K562 (cell line): Measurements from ENCODE around the gene RAD23B. TPM values are rescaled to one million over a fixed set of nuclear protein-coding genes. Genes with fewer than 3 reads are reported as not detected.

Experiments
- ATAC-seq: fragments of 200-7000 bp; cut with Tn5 transposase; 3 replicates; pipeline ENCODE4 v1.9.1; 2020; ENCODE audit warnings: moderate library complexity
- BruUV-seq: library from RNA; stranded (reverse); fragments of 400-500 nt; replicated peaks from 2 replicates; lab custom pipeline; 2021; lab: Mats Ljungman, UMichigan
- CTCF ChIA-PET: fragments of 300-600 bp; formaldehyde crosslinking; extraction: SDS; loops from one replicate; lab custom pipeline; 2021; ENCODE audit warnings: low intra/inter-chr PET ratio; lab: Yijun Ruan, JAX
- POLR2A ChIA-PET: fragments of 300-600, 350-650 bp; sonication (Branson Sonifier 250); formaldehyde crosslinking; extraction: SDS; loops from one replicate; lab custom pipeline; 2021; ENCODE audit warnings: antibody characterized with exemption, inconsistent platforms; lab: Yijun Ruan, JAX
- DNase-seq, 4 experiments: peaks; one replicate each; pipeline versions ENCODE4 v3.0.0 to v3.0.0-alpha.2; 2011 to 2018; ENCODE audit warnings: low spot score in 3 of 4, mixed read lengths in 3 of 4; ENCODE audit errors: extremely low read depth in 1 of 4
- FAIRE-seq: peaks from 2 replicates; lab custom pipeline; 2011; peaks lifted over from hg19 to GRCh38; lab: Jason Lieb, UNC
- H2AFZ ChIP-seq: 2 replicates; pipeline ENCODE4 v1.6.0; 2011; ENCODE audit warnings: low read depth, low read length, control low read depth, inconsistent platforms
- H3K27ac ChIP-seq: fragments of 200-600 bp; 3 replicates; pipeline ENCODE4 v1.8.0; 2011; ENCODE audit warnings: low read depth, mild to moderate bottlenecking, control low read depth, inconsistent platforms, low read length, moderate library complexity, mixed read lengths; ENCODE audit errors: extremely low read depth
- H3K27me3 ChIP-seq, 2 experiments: fragments of 300-600 bp in 1 of 2; 2 replicates in 1 of 2; 3 replicates in 1 of 2; pipeline versions ENCODE4 v1.6.0 to v1.8.0; 2011; ENCODE audit warnings: inconsistent platforms in 2 of 2, low read length in 2 of 2, mild to moderate bottlenecking in 1 of 2, mixed read lengths in 1 of 2, moderate library complexity in 1 of 2; ENCODE audit not compliant: control insufficient read depth in 2 of 2, insufficient read depth in 2 of 2
- H3K36me3 ChIP-seq: fragments of 300-600 bp; 3 replicates; pipeline ENCODE4 v1.8.0; 2011; ENCODE audit warnings: mild to moderate bottlenecking, low read length, inconsistent platforms; ENCODE audit not compliant: control insufficient read depth, insufficient read depth
- H3K4me1 ChIP-seq, 2 experiments: fragments of 200-600 bp in 1 of 2; replicated peaks in 1 of 2; 2 replicates in 1 of 2; 3 replicates in 1 of 2; pipeline versions ENCODE4 v1.5.1 to v1.8.0; 2011; ENCODE audit warnings: inconsistent platforms in 2 of 2, low read length in 2 of 2, mild to moderate bottlenecking in 1 of 2, mixed read lengths in 1 of 2, moderate library complexity in 1 of 2; ENCODE audit not compliant: control insufficient read depth in 2 of 2, insufficient read depth in 2 of 2
- H3K4me2 ChIP-seq: 2 replicates; pipeline ENCODE4 v1.6.1; 2011; ENCODE audit warnings: low read length, control low read depth, inconsistent platforms, mixed read lengths; ENCODE audit not compliant: insufficient read depth
- H3K4me3 ChIP-seq: fragments of 200-600 bp; sonication (generic), shearing (Covaris generic); 2 replicates; pipeline ENCODE4 v1.5.1; 2016; ENCODE audit warnings: control low read depth, inconsistent platforms
- H3K79me2 ChIP-seq: fragments of 200-600 bp; 3 replicates; pipeline ENCODE4 v1.8.0; 2011; ENCODE audit warnings: low read length, inconsistent platforms; ENCODE audit not compliant: control insufficient read depth, insufficient read depth
- H3K9ac ChIP-seq, 2 experiments: 2 replicates each; pipeline versions ENCODE4 v1.6.0 to v1.6.1; 2011; ENCODE audit warnings: low read depth in 2 of 2, low read length in 2 of 2, control low read depth in 1 of 2, inconsistent platforms in 1 of 2, mild to moderate bottlenecking in 1 of 2, mixed read lengths in 1 of 2; ENCODE audit not compliant: insufficient read depth in 1 of 2
- H3K9me1 ChIP-seq: one replicate; pipeline ENCODE4 v1.6.0; 2011; ENCODE audit warnings: inconsistent platforms, mild to moderate bottlenecking, low read length, moderate library complexity; ENCODE audit not compliant: control insufficient read depth, insufficient read depth
- H3K9me3 ChIP-seq: replicated peaks from 2 replicates; pipeline ENCODE4 v1.5.1; 2011; ENCODE audit warnings: low read depth, low read length, inconsistent platforms; ENCODE audit not compliant: control insufficient read depth, insufficient read depth
- H4K20me1 ChIP-seq: replicated peaks from 2 replicates; pipeline ENCODE4 v1.6.1; 2011; ENCODE audit warnings: low read length, inconsistent platforms, mixed read lengths; ENCODE audit not compliant: control insufficient read depth, insufficient read depth
- CBX8 ChIP-seq: fragments of 200-600 bp; sonication (generic); IDR thresholded peaks from 2 replicates; pipeline ENCODE4 v1.6.1; 2012; ENCODE audit warnings: borderline replicate concordance, mixed run types, low read depth, mild to moderate bottlenecking, moderate library complexity, mixed read lengths, low read length, control low read depth, inconsistent platforms; ENCODE audit not compliant: poor library complexity, severe bottlenecking; ENCODE audit errors: extremely low read depth
- CEBPG ChIP-seq, 3 experiments: fragments of 200-800 bp in 1 of 3; sonication (Bioruptor generic) in 1 of 3; sonication (generic) in 1 of 3; formaldehyde crosslinking in 1 of 3; IDR thresholded peaks in 2 of 3; conservative IDR thresholded peaks in 1 of 3; 2 replicates each; pipeline versions ENCODE4 v1.6.1 to v1.8.0; 2016 to 2022; ENCODE audit warnings: missing compliant biosample characterization in 2 of 3, missing genetic modification characterization in 2 of 3, mild to moderate bottlenecking in 1 of 3, missing genetic modification reagents in 1 of 3
- KDM1A ChIP-seq, 2 experiments: fragments of 450-650 bp; IDR thresholded peaks; 2 replicates each; pipeline ENCODE4 v1.6.1; 2016; ENCODE audit warnings: mild to moderate bottlenecking in 2 of 2
- NRF1 ChIP-seq, 2 experiments: fragments of 450-650 bp; IDR thresholded peaks in 1 of 2; conservative IDR thresholded peaks in 1 of 2; 2 replicates each; pipeline ENCODE4 v1.6.1; 2014; ENCODE audit warnings: mild to moderate bottlenecking in 2 of 2
- PKNOX1 ChIP-seq: fragments of 450-650 bp; IDR thresholded peaks from 2 replicates; pipeline ENCODE4 v1.6.1; 2016
- RFX1 ChIP-seq: fragments of 450-650 bp; IDR thresholded peaks from 2 replicates; pipeline ENCODE4 v1.6.1; 2016; ENCODE audit warnings: mild to moderate bottlenecking, moderate library complexity
- ZC3H11A ChIP-seq: IDR thresholded peaks from 2 replicates; pipeline ENCODE4 v1.6.1; 2012; ENCODE audit warnings: low read depth, low read length, improper control_type of control experiment
- WGBS: fragments of 100-300 bp; shearing (Covaris generic); methylation state at CpG from one replicate; pipeline ENCODE4 v1.1.6; 2016; ENCODE audit warnings: low coverage, mixed read lengths; ENCODE audit not compliant: insufficient coverage; ENCODE audit errors: missing lambda C conversion rate; 5-methylcytosine and 5-hydroxymethylcytosine counted together
- in situ Hi-C: fragments of 300-500 bp; cut with MboI; formaldehyde crosslinking; loops from 4 replicates; pipeline ENCODE4 v1.15.0; 2018; ENCODE audit warnings: inconsistent platforms, mixed read lengths
- intact Hi-C: fragments of 100-400 bp; cut with micrococcal nuclease; formaldehyde crosslinking; loops from 2 replicates; pipeline ENCODE4 v1.14.2; 2022
- polyA plus RNA-seq, 8 experiments: library from polyadenylated mRNA; depleted of rRNA in 4 of 8; stranded (reverse) in 5 of 8; unstranded in 3 of 8; fragments of >200 nt; fragmentation: Nextera tagmentation in 2 of 8; fragmentation: Illumina TruSeq in 1 of 8; extraction: Ambion mirVana in 2 of 8; extraction: Trizol in 1 of 8; gene quantifications; 2 replicates each; pipeline versions ENCODE4 v1.2.1 to v1.2.3, GENCODE V29; 2011 to 2014; ENCODE audit warnings: inconsistent platforms in 1 of 8, missing spikeins in 1 of 8
- total RNA-seq, 7 experiments: library from RNA; depleted of rRNA in 6 of 7; stranded (reverse); fragments of >200 nt in 6 of 7; fragmentation: Illumina TruSeq in 2 of 7; extraction: Trizol in 2 of 7; gene quantifications; 2 replicates each; pipeline versions ENCODE4 v1.2.1 to v1.2.3, GENCODE V29; 2011 to 2021; ENCODE audit warnings: low replicate concordance in 1 of 7

RAD23B gene
- total and polyA plus RNA-seq, 9 of the 15 experiments (the other 6 are each of a cell fraction or from before 2014, with no cell fraction given), result 14.5 to 184 (median 114) TPM

DNA sequence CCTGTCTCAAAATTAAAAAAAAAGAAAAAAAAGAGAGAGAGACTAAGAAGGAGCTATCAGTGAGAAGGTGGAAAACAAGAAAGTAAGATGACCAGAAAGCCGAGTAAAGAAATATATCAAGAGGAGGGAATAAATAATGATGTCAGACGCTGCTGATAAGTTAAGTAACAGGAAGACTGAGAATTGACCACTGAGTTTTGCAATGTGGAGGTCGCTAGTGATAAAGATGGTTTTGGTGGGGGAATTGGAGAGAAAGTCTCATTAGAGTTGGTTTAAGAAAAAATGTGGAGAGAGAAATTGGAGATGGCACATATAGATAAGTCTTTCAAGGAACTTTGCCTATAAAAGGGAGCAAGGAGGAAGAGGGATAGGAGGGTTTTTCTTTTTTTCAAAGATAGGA, 91.9 kb downstream of the RAD23B start:
- Histone ChIP-seq H3K4me3 (no peak overlapping the region), H3K27ac (no peak overlapping the region), H4K20me1 (no peaks in the 10 kb centered on the region), H3K36me3 (no peaks in the 10 kb centered on the region), H3K4me1 (no peaks in the 10 kb centered on the region), H3K27me3 (peaks cover 3 to 10% of the 10 kb centered on the region in 2 experiments; a peak in 4 of 5 replicates), H3K79me2 (no peaks in the 10 kb centered on the region), H3K9ac (no peak overlapping the region), H3K4me2 (no peak overlapping the region), H3K9me3 (no peaks in the 10 kb centered on the region), H2AFZ (no peak overlapping the region), H3K9me1 (no peaks in the 10 kb centered on the region)
- no peak for DNase-seq
- no peak for ATAC-seq
- BruUV-seq, result no TSS peak
- POLR2A ChIA-PET, result no interaction called here
- FAIRE-seq, result no peak
- 0% methylated on average over 3 of the region's 3 CpGs for WGBS
- TF ChIP-seq CEBPG (CRISPR knock-in tag; IDR thresholded peaks at IDR 0.05) (no peak), CEBPG (tag; conservative IDR thresholded peaks at IDR 0.05 in 1 of 2, IDR thresholded peaks at IDR 0.05 in 1 of 2) (no peak), ZC3H11A (no peak)
- intact Hi-C loops (no loop called here), in situ Hi-C loops (no loop called here)
- CTCF ChIA-PET, result no interaction called here

DNA sequence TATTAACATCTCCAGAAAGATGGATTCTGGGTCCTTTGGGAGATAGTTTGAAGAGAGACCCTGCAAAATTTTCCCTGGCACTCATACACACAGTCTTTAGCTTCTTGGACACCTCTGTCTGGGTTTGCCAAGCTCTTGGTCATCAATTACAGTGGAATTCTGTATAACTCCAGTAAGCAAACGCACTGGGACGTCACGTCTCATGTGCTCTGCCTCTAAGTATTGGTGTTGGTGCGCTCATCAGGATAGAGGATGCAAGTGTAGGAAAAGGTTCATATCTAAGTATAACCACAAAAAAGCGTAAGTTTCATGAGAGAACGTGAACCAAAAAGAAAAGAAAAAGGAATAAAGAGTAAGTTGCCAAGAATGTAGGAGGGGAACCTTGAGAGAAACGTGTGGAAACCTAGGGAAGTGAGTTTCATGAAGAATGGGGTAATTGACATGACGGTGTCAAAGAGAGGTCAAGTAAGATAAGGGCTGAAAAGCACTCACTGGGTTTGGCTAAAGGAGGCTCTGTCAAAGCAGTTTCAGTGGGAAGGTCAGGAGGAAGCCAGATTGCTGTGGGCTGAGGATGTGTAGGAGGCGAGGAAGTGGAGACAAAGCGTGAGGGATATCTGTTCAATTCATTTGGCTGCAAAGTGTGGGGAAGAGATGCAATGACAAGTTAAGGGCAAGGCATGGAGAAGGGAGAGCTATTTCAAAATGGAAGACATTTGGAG, 92.7 kb downstream of the RAD23B start:
- POLR2A ChIA-PET, result interaction anchor here (1.5 kb wide), 1 partner anchor 11 kb away, joined by 3 read pairs; no protein-coding TSS in a partner anchor
- in situ Hi-C loops, result no loop called here
- 0% methylated on average over 10 of the region's 10 CpGs for WGBS
- TF ChIP-seq NRF1 (conservative IDR thresholded peaks at IDR 0.05 in 1 of 2, IDR thresholded peaks at IDR 0.05 in 1 of 2) (no peak), PKNOX1 (peak; percentile 29; the same call in 1 of the 2 replicates), CBX8 (no peak), RFX1 (no peak), KDM1A (IDR thresholded peaks at IDR 0.05) (peak; percentile 47 to 60; a peak in 3 of 4 replicates)

More for the DNA sequence above, 92.7 kb downstream of the RAD23B start:
- Histone ChIP-seq H3K27me3 (peaks cover 7 to 18% of the 10 kb centered on the region in 2 experiments; a peak in 4 of 5 replicates), H3K4me1 (no peaks in the 10 kb centered on the region), H3K9me3 (no peaks in the 10 kb centered on the region), H2AFZ (no peak overlapping the region), H3K27ac (no peak overlapping the region), H3K9me1 (no peaks in the 10 kb centered on the region), H3K36me3 (no peaks in the 10 kb centered on the region), H3K9ac (no peak overlapping the region), H3K79me2 (no peaks in the 10 kb centered on the region), H3K4me2 (no peak overlapping the region), H4K20me1 (no peaks in the 10 kb centered on the region), H3K4me3 (no peak overlapping the region)
- ATAC-seq (peak; percentile 34; the same call in 1 of the 3 replicates), DNase-seq (peak in 1 of 4 experiments; percentile 7), FAIRE-seq (no peak)
- intact Hi-C loops, result no loop called here
- CTCF ChIA-PET, result no interaction called here
- no TSS peak for BruUV-seq
